GM20000 (cell line): ENCODE measurements around the gene KLK7.
"Not testable (repeated sequence)": the region's sequence is repeated elsewhere in the genome, so short reads cannot be mapped to it uniquely, and the experiment has no call there.

ENCODE experiments used
- DNase-seq: peaks from one replicate; pipeline ENCODE4 v3.0.0; 2012; ENCODE audit warnings: low spot score
- TF ChIP-seq, protein P1 (sequence below): IDR thresholded peaks from 2 replicates; pipeline ENCODE4 v1.5.1; 2012; ENCODE audit warnings: mild to moderate bottlenecking, control low read depth; ENCODE audit errors: extremely low read depth, missing control alignments

Gene KLK7

DNA sequence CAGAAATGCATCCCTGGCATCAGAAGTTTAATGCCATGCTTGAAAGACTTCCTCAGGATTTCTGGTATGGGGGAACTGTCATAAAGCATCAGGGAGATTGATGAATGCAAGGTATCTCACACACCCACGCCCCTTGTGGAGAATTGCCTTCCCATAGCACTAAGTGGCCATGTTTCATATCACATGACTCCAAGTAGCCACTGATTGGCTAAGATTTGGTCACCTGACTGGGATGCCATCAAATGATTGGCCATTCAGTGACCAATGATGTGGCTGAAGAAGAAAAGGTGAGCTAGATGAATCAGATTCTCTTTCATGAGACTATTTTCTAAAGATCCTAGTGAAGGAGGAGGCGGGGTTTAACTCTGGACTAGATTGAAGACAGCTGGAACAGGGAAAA lies 10.4 kb upstream of the KLK7 start:
- no peak for DNase-seq

DNA sequence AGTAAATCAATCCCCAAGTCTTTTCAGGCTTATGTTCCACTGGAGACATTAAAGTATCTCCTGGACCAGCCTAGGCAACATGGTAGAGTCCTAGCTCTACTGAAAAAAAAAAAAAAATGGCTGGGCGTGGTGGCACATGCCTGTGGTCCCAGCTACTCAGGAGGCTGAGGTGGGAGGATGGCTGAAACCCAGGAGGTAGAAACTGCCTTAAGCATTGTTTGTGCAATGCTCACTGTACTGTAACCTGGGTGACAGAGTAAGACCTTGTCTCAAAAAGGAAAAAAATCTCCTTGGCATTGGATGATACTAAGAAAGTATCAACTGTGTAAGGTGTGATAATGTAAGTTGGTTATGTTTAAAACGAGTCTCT lies 8.9 kb upstream of the KLK7 start:
- DNase-seq = no peak
- TF ChIP-seq, protein P1, sequence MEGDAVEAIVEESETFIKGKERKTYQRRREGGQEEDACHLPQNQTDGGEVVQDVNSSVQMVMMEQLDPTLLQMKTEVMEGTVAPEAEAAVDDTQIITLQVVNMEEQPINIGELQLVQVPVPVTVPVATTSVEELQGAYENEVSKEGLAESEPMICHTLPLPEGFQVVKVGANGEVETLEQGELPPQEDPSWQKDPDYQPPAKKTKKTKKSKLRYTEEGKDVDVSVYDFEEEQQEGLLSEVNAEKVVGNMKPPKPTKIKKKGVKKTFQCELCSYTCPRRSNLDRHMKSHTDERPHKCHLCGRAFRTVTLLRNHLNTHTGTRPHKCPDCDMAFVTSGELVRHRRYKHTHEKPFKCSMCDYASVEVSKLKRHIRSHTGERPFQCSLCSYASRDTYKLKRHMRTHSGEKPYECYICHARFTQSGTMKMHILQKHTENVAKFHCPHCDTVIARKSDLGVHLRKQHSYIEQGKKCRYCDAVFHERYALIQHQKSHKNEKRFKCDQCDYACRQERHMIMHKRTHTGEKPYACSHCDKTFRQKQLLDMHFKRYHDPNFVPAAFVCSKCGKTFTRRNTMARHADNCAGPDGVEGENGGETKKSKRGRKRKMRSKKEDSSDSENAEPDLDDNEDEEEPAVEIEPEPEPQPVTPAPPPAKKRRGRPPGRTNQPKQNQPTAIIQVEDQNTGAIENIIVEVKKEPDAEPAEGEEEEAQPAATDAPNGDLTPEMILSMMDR = no peak

More for the DNA sequence above, 10.4 kb upstream of the KLK7 start:
- TF ChIP-seq, protein P1 = no peak

DNA sequence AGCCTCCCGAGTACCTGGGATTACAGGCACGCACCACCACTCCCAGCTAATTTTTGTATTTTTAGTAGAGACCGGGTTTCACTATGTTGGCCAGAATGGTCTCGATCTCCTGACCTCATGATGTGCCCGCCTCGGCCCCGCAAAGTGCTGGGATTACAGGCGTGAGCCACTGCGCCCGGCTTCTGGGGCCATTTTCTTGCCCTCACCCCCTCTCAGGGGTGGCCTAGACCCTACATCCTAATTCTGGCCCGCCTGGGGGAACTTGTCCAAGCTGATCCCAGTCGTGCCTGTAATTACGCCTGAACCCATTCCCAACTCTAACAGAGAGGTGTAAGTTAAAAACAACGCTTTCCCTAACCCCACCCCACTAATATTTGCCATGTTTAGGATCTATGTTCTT lies 699 bp upstream of the KLK7 start:
- DNase-seq = not testable (repeated sequence)

DNA sequence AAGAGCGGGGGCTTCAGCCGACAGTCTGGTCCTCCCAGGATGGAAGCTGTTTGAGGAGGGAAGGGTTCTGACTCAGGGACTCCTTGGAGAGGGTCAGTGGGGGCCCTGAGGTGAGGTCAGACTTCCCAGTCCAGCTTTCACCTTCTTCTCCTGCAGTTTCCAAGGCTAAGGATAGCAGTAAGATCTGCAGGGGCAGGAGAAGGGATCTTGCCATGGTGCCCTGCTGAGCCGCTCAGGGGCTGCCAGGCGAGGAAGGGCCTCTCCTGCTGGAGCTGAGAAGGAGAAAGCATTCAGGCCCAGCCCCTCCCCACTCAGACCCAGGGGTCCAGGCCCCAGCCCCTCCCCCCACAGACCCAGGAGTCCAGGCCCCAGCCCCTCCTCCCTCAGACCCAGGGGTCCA lies 1.5 kb downstream of the KLK7 start:
- no peak for DNase-seq
- TF ChIP-seq, protein P1 = no peak

DNA sequence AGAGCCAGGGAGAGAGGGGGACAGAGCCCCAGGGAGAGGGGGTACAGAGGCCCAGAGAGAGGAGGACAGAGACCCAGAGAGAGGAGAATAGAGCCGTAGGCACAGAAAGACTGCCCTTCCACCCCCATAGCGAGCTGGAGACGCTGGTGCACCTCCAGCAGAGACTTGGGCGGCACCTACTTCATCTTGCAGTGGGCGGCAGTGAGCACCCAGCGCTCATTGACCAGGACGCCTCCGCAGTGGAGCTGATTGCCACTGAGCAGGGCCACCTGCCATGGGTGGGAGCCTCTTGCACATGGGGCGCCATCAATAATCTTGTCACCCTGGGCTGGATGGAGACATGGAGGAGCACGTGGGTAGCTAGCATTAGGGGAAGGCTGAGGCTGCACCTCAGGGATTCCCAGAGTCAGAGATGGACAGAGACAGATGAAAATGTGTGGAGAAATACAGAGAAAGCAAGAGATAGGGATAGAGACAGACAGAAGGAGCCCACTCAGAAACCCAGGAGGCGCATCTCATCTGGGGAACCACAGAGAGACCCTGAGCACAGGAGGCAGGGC lies 2.0 kb downstream of the KLK7 start:
- no peak for DNase-seq
- TF ChIP-seq, protein P1 = no peak

DNA sequence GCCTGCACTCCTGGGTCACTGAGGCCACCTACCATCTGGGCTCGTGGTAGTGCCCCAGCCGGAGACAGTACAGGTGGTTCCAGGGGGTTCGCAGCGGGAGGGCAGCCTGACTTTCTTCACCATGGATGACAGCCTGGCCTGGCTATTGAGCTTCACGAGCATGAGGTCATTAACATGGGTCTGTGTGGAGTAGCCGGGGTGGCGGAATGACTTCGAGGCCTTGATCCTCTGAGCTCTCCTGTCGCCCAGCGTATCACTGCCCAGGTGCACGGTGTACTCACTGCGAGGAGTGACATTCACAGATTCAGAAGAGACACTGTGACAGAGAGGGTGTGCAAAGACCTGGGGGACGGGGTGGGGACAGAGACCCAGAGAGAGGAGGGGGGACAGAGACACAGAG lies 3.5 kb downstream of the KLK7 start:
- TF ChIP-seq, protein P1 = no peak
- DNase-seq = no peak

DNA sequence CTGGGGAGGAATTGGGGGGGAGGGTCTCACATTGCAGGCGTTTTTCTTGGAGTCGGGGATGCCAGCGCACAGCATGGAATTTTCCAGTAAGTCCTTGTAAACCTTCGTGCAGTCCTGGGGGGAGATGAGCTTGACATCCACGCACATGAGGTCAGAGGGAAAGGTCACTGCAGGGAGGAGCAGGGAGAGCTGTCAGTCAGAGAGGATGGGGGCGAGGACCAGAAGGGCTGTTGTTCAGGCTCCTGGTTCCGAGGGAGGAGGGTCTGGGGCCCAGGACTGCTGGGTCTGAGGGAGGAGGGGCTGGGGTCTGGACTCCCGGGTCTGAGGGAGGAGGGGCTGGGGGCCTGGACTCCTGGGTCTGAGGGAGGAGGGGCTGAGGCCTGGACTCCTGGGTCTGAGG lies 4.0 kb downstream of the KLK7 start:
- no peak for DNase-seq
- TF ChIP-seq, protein P1 = no peak

DNA sequence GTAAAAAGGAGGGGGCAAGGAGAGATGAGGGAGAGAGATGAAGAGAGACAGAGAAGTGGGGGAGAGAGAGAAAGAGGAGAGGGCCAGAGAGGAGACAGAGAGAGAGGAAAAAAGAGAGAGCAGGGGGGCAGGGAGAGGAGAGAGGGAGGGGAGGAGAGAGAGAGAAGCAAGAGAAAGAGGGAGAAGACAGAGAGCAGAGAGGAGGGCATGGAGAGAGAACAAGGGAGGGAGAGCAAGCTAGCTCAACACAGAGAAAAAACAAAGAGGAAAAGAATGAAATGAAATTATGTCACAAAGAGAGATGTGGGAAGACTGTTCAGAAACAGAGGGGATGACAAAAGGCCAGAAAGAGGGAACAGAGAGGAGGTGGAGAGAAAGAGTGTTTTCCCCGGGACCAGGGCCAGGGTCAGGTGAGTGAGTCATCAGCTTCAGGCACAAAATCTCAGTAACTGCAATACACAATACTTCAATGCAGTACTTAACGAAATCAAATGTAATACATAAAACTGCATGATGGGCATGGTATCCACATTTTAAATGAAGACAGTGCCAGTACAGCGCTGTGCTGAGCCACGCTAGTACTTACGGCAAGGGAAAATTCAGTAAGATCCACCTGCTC lies 4.8 kb downstream of the KLK7 start:
- DNase-seq = no peak
- TF ChIP-seq, protein P1 = no peak
